Gastrocnemius medialis (tissue), 4 donors: ENCODE measurements around the gene MAGI1.

Experiments
- CTCF ChIP-seq, 5 experiments: fragments of 450-650 bp in 3 of 5; fragments of 200-600 bp in 2 of 5; sonication (generic) in 2 of 5; IDR thresholded peaks in 4 of 5; conservative IDR thresholded peaks in 1 of 5; 1 replicate in 4 of 5; 2 replicates in 1 of 5; pipeline ENCODE4 v1.5.1; 2016 to 2019; ENCODE audit warnings: antibody characterized with exemption in 5 of 5, mild to moderate bottlenecking in 3 of 5, moderate library complexity in 3 of 5
- POLR2A ChIP-seq, 2 donors: fragments of 450-650 bp; IDR thresholded peaks; one replicate each; pipeline ENCODE4 v1.6.1; 2017; ENCODE audit warnings: antibody characterized with exemption in 2 of 2, mild to moderate bottlenecking in 2 of 2, moderate library complexity in 2 of 2

- TF ChIP-seq POLR2A (IDR thresholded peaks at IDR 0.05) (no peak), CTCF (IDR thresholded peaks at IDR 0.05 in 4 of 5, conservative IDR thresholded peaks at IDR 0.05 in 1 of 5) (no peak)
These were observed 700.1 kb downstream of the MAGI1 start for GRCh38 chr3:65338571-65338970.
